H1 (cell line): Measurements from ENCODE around the gene DLK1. TPM values are rescaled to one million over a fixed set of nuclear protein-coding genes. Genes with fewer than 3 reads are reported as not detected.

Experiments used
- CTCF ChIA-PET: fragments of 300-600 bp; sonication (Branson Sonifier 250); formaldehyde crosslinking; loops from one replicate; lab custom pipeline; 2021; ENCODE audit not compliant: partially characterized antibody; lab: Charles Lee
- POLR2A ChIA-PET: fragments of 300-600 bp; sonication (Branson Sonifier 250); formaldehyde crosslinking; loops from one replicate; lab custom pipeline; 2021; ENCODE audit warnings: inconsistent platforms; ENCODE audit not compliant: partially characterized antibody; lab: Charles Lee
- DNase-seq, 2 experiments: peaks; one replicate each; pipeline versions ENCODE4 v3.0.0 to v3.0.0-alpha.2; 2010 to 2022; ENCODE audit warnings: low spot score in 2 of 2, low read depth in 1 of 2, mixed read lengths in 1 of 2
- FAIRE-seq: peaks from 2 replicates; lab custom pipeline; 2011; peaks lifted over from hg19 to GRCh38; lab: Jason Lieb, UNC
- H2AFZ ChIP-seq: 2 replicates; pipeline ENCODE4 v1.8.1; 2012; ENCODE audit warnings: low read length, inconsistent platforms
- H2AK5ac ChIP-seq: 2 replicates; pipeline ENCODE4 v1.6.1; 2013; ENCODE audit warnings: low read depth, low read length
- H2BK120ac ChIP-seq: replicated peaks from 2 replicates; pipeline ENCODE3; 2013; ENCODE audit warnings: low read depth, low read length, inconsistent platforms
- H2BK12ac ChIP-seq: 2 replicates; pipeline ENCODE4 v1.6.1; 2013; ENCODE audit warnings: low read depth, low read length
- H2BK15ac ChIP-seq: 2 replicates; pipeline ENCODE4 v1.6.1; 2013; ENCODE audit warnings: low read length
- H2BK20ac ChIP-seq: 2 replicates; pipeline ENCODE4 v1.6.1; 2013; ENCODE audit warnings: low read length
- H2BK5ac ChIP-seq: 2 replicates; pipeline ENCODE4 v1.6.1; 2013; ENCODE audit warnings: low read depth, low read length
- H3K14ac ChIP-seq: 2 replicates; pipeline ENCODE4 v1.6.1; 2013; ENCODE audit warnings: inconsistent platforms; ENCODE audit not compliant: insufficient read length
- H3K18ac ChIP-seq: 2 replicates; pipeline ENCODE4 v1.6.1; 2013; ENCODE audit warnings: low read length; ENCODE audit errors: extremely low read depth
- H3K23ac ChIP-seq: 2 replicates; pipeline ENCODE4 v1.6.1; 2013; ENCODE audit warnings: inconsistent platforms; ENCODE audit not compliant: insufficient read length
- H3K23me2 ChIP-seq: 2 replicates; pipeline ENCODE4 v1.6.1; 2013; ENCODE audit warnings: low read depth, low read length
- H3K27ac ChIP-seq: 2 replicates; pipeline ENCODE4 v1.6.1; 2011; ENCODE audit warnings: low read depth, low read length, inconsistent platforms
- H3K27me3 ChIP-seq, 4 experiments: replicated peaks in 1 of 4; 1 replicate in 1 of 4; 2 replicates in 3 of 4; pipeline versions ENCODE4 v1.6.1 to v1.8.1; 2011 to 2013; ENCODE audit warnings: low read length in 3 of 4, mild to moderate bottlenecking in 3 of 4, inconsistent platforms in 2 of 4, mixed read lengths in 2 of 4, moderate library complexity in 1 of 4; ENCODE audit not compliant: control insufficient read depth in 3 of 4, insufficient read depth in 3 of 4; ENCODE audit errors: extremely low read depth in 1 of 4
- H3K36me3 ChIP-seq, 4 experiments: 2 replicates each; pipeline versions ENCODE4 v1.6.1 to v1.8.1; 2011 to 2013; ENCODE audit warnings: mild to moderate bottlenecking in 4 of 4, low read length in 3 of 4, moderate library complexity in 2 of 4, control low read depth in 1 of 4, inconsistent platforms in 1 of 4; ENCODE audit not compliant: insufficient read depth in 4 of 4, control insufficient read depth in 2 of 4
- H3K4ac ChIP-seq: replicated peaks from 2 replicates; pipeline ENCODE3; 2013; ENCODE audit warnings: low read length, low read depth, mixed read lengths, inconsistent platforms; ENCODE audit not compliant: insufficient read length
- H3K4me1 ChIP-seq, 4 experiments: replicated peaks in 1 of 4; 1 replicate in 1 of 4; 2 replicates in 3 of 4; pipeline versions ENCODE4 v1.6.1 to v1.8.1; 2011 to 2013; ENCODE audit warnings: low read length in 3 of 4, inconsistent platforms in 2 of 4, mixed read lengths in 1 of 4; ENCODE audit not compliant: insufficient read depth in 4 of 4, control insufficient read depth in 3 of 4
- H3K4me2 ChIP-seq, 2 experiments: 2 replicates each; pipeline versions ENCODE4 v1.6.1 to v1.8.1; 2011 to 2013; ENCODE audit warnings: low read depth in 2 of 2, low read length in 2 of 2, control low read depth in 1 of 2, inconsistent platforms in 1 of 2, mild to moderate bottlenecking in 1 of 2; ENCODE audit not compliant: insufficient read depth in 1 of 2
- H3K4me3 ChIP-seq, 4 experiments: fragments of 200-600, 300-600 bp in 1 of 4; sonication (generic), shearing (Covaris generic), sonication (Bioruptor Twin) in 1 of 4; 2 replicates each; pipeline versions ENCODE4 v1.5.1 to v1.8.1; 2011 to 2016; ENCODE audit warnings: low read length in 4 of 4, low read depth in 3 of 4, control low read depth in 2 of 4, inconsistent platforms in 2 of 4, mild to moderate bottlenecking in 2 of 4, mixed read lengths in 1 of 4, moderate library complexity in 1 of 4; ENCODE audit not compliant: insufficient read depth in 2 of 4; ENCODE audit errors: extremely low read depth in 1 of 4
- H3K56ac ChIP-seq: replicated peaks from 2 replicates; pipeline ENCODE3; 2013; ENCODE audit warnings: low read depth, mild to moderate bottlenecking, mixed read lengths, low read length, inconsistent platforms; ENCODE audit not compliant: insufficient read length
- H3K79me1 ChIP-seq: 2 replicates; pipeline ENCODE4 v1.6.1; 2013; ENCODE audit warnings: low read depth, low read length, control low read depth
- H3K79me2 ChIP-seq, 2 experiments: 2 replicates each; pipeline versions ENCODE4 v1.6.1 to v1.8.1; 2012 to 2013; ENCODE audit warnings: low read length in 2 of 2, mild to moderate bottlenecking in 2 of 2, inconsistent platforms in 1 of 2; ENCODE audit not compliant: insufficient read depth in 2 of 2, control insufficient read depth in 1 of 2
- H3K9ac ChIP-seq, 4 experiments: replicated peaks in 1 of 4; 1 replicate in 1 of 4; 2 replicates in 3 of 4; pipeline versions ENCODE4 v1.6.1 to v1.8.1; 2011 to 2013; ENCODE audit warnings: low read depth in 3 of 4, low read length in 3 of 4, control low read depth in 2 of 4, mild to moderate bottlenecking in 2 of 4, moderate library complexity in 2 of 4, inconsistent platforms in 1 of 4; ENCODE audit errors: extremely low read depth in 1 of 4
- H3K9me3 ChIP-seq, 2 experiments: 2 replicates each; pipeline versions ENCODE4 v1.6.1 to v1.8.1; 2012 to 2013; ENCODE audit warnings: mild to moderate bottlenecking in 2 of 2, moderate library complexity in 2 of 2, control low read depth in 1 of 2, inconsistent platforms in 1 of 2, low read depth in 1 of 2, low read length in 1 of 2, mixed read lengths in 1 of 2; ENCODE audit not compliant: insufficient read depth in 2 of 2
- H4K20me1 ChIP-seq, 2 experiments: replicated peaks in 1 of 2; 2 replicates each; pipeline versions ENCODE3 to v1.8.1; 2011 to 2013; ENCODE audit warnings: inconsistent platforms in 2 of 2, low read length in 2 of 2, mild to moderate bottlenecking in 1 of 2; ENCODE audit not compliant: insufficient read depth in 2 of 2, control insufficient read depth in 1 of 2
- H4K5ac ChIP-seq: 2 replicates; pipeline ENCODE4 v1.6.1; 2013; ENCODE audit warnings: low read length, low read depth, mixed read lengths, inconsistent platforms; ENCODE audit not compliant: insufficient read length
- H4K8ac ChIP-seq: 2 replicates; pipeline ENCODE4 v1.8.0; 2013; ENCODE audit warnings: mild to moderate bottlenecking, moderate library complexity, low read length, inconsistent platforms; ENCODE audit not compliant: insufficient read depth; ENCODE audit errors: extremely low read depth
- H4K91ac ChIP-seq: replicated peaks from 2 replicates; pipeline ENCODE3; 2013; ENCODE audit warnings: low read length, mixed read lengths, inconsistent platforms; ENCODE audit not compliant: insufficient read length
- HDAC2 ChIP-seq, 2 experiments: fragments of 300-600 bp in 1 of 2; sonication (generic) in 1 of 2; IDR thresholded peaks; 2 replicates each; pipeline ENCODE4 v1.6.1; 2011 to 2012; ENCODE audit warnings: low read depth in 2 of 2, low read length in 2 of 2, mild to moderate bottlenecking in 2 of 2, moderate library complexity in 2 of 2, borderline replicate concordance in 1 of 2, inconsistent platforms in 1 of 2
- RFX5 ChIP-seq: IDR thresholded peaks from 2 replicates; pipeline ENCODE4 v1.6.1; 2011; ENCODE audit warnings: low read depth, low read length, improper control_type of control experiment, borderline replicate concordance
- WGBS, 2 experiments: shearing (Covaris generic) in 1 of 2; methylation state at CpG; one replicate each; pipeline versions ENCODE4 v1.1.6 to v1.1.7; 2013 to 2015; ENCODE audit warnings: low lambda C conversion rate in 2 of 2, mixed read lengths in 2 of 2, inconsistent platforms in 1 of 2, low coverage in 1 of 2, missing lambda C conversion rate in 1 of 2; ENCODE audit not compliant: insufficient replicate concordance in 2 of 2, insufficient coverage in 1 of 2, insufficient read length in 1 of 2; ENCODE audit errors: extremely low coverage in 1 of 2, missing lambda C conversion rate in 1 of 2; 5-methylcytosine and 5-hydroxymethylcytosine counted together
- polyA plus RNA-seq, 7 experiments: library from polyadenylated mRNA; depleted of rRNA in 3 of 7; stranded (reverse) in 5 of 7; unstranded in 2 of 7; fragments of >200 nt in 5 of 7; fragments of 200-250 nt in 2 of 7; gene quantifications; 1 replicate in 5 of 7; 2 replicates in 1 of 7; 4 replicates in 1 of 7; pipeline versions ENCODE4 v1.2.1 to v1.2.3, GENCODE V29; 2011 to 2013; ENCODE audit warnings: missing spikeins in 2 of 7, mixed read lengths in 2 of 7
- total RNA-seq: library from RNA; stranded (reverse); fragmentation: NEBNext Ultra II Directional; extraction: Animal tissue kit (Norgen Biotek cat#: 25700); gene quantifications from 2 replicates; pipeline ENCODE4 v1.2.1, GENCODE V29; 2021

Gene DLK1
- total and polyA plus RNA-seq, 2 of the 8 experiments (the other 6 are each of a cell fraction or from before 2014, with no cell fraction given) = 1.3 to 2.4 TPM

DNA sequence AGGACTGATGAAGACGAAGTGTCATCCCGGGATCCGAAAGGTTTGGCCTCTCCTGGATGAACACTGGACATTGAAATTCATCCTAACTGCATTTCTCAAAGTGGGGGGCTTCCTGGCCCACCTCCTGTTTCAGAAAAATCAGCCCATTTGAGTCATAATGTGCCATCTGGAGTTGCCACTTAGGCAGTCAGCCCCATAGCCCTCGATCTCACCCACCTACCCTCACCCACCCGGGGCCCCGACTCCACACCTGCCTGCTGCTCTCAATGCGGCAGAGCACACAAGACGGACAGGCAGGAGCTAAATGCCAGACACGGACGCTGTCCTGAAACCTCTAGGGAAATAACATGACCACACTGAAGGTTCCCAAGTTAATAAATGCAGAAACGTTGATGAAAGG lies 12.6 kb downstream of the DLK1 start:
- Histone ChIP-seq H3K9ac (no peak overlapping the region), H3K14ac (no peak overlapping the region), H3K4me1 (peaks cover 0 to 5% (median 0%) of the 10 kb centered on the region in 4 experiments; a peak in 1 of 7 replicates), H3K23me2 (no peaks in the 10 kb centered on the region), H2BK12ac (no peak overlapping the region), H2BK120ac (no peak overlapping the region), H3K56ac (no peak overlapping the region), H2BK20ac (no peak overlapping the region), H4K91ac (no peak overlapping the region), H3K9me3 (peaks cover 3 to 5% of the 10 kb centered on the region in 2 experiments; a peak in 3 of 4 replicates), H3K4me2 (no peak overlapping the region), H3K79me2 (no peaks in the 10 kb centered on the region), H2AK5ac (no peak overlapping the region), H3K4ac (no peak overlapping the region), H3K4me3 (no peak overlapping the region), H3K27me3 (no peaks in the 10 kb centered on the region; a peak in 2 of 7 replicates), H3K36me3 (no peaks in the 10 kb centered on the region), H4K8ac (no peak overlapping the region), H2AFZ (no peak overlapping the region), H4K5ac (no peak overlapping the region), H2BK5ac (no peak overlapping the region), H2BK15ac (no peak overlapping the region), H3K23ac (no peak overlapping the region), H3K79me1 (no peaks in the 10 kb centered on the region), H3K18ac (no peak overlapping the region), H4K20me1 (no peaks in the 10 kb centered on the region), H3K27ac (no peak overlapping the region)
- TF ChIP-seq RFX5 = no peak
- no peak for TF ChIP-seq HDAC2 (IDR thresholded peaks at IDR 0.05; ENCODE audit: borderline replicate concordance in 1 of 2, low read depth in 2 of 2, low read length in 2 of 2)
- CTCF ChIA-PET = interaction anchor here (2.6 kb wide), 1 partner anchor 10 kb away, joined by 6 read pairs; no protein-coding TSS in a partner anchor
- POLR2A ChIA-PET = no interaction called here
- no peak for DNase-seq
- FAIRE-seq = no peak
- 92% methylated on average over 11 of the region's 11 CpGs; no CpG with 5 or more reads in 1 of the 2 experiments for WGBS, 2 experiments
